HG03469 (cell line): ENCODE results near the gene CD93.

Source experiments
- ATAC-seq: cut with Tn5 transposase; IDR thresholded peaks from one replicate; pipeline ENCODE4 v1.9.1; 2021; ENCODE audit warnings: mild to moderate bottlenecking, moderate library complexity, moderate number of reproducible peaks; ENCODE audit not compliant: unreplicated experiment

CD93 gene

GRCh38 chr20:23086056-23086566 is at the start of gene CD93:
Gene CD93, minus strand, starts transcription at chr20:23086324. Its CDS starts 132 bp downstream, at chr20:23086192.
- no peak for ATAC-seq

- no peak for ATAC-seq
These were observed 47.5 kb upstream of the CD93 start for GRCh38 chr20:23133560-23133998.

GRCh38 chr20:23132930-23133559 is 46.9 kb upstream of the CD93 start:
- ATAC-seq, result no peak

- no peak for ATAC-seq
These were observed 46.3 kb upstream of the CD93 start for GRCh38 chr20:23132293-23132929.

- no peak for ATAC-seq
These were observed 45.6 kb upstream of the CD93 start for GRCh38 chr20:23131766-23132165.

- ATAC-seq, result no peak
These were observed 44.6 kb upstream of the CD93 start for GRCh38 chr20:23130622-23131140.

- no peak for ATAC-seq
These were observed 43.9 kb upstream of the CD93 start for GRCh38 chr20:23129891-23130621.

- no peak for ATAC-seq
These were observed 43.1 kb upstream of the CD93 start for GRCh38 chr20:23129266-23129665.

GRCh38 chr20:23128461-23129125 is 42.5 kb upstream of the CD93 start:
- ATAC-seq, result no peak

- no peak for ATAC-seq
These were observed 41.6 kb upstream of the CD93 start for GRCh38 chr20:23127506-23128279.

- no peak for ATAC-seq
These were observed 40.3 kb upstream of the CD93 start for GRCh38 chr20:23126281-23127061.

- ATAC-seq, result no peak
These were observed 39.6 kb upstream of the CD93 start for GRCh38 chr20:23125625-23126191.

GRCh38 chr20:23125159-23125558 is 39.0 kb upstream of the CD93 start:
- no peak for ATAC-seq

- ATAC-seq, result no peak
These were observed 37.8 kb upstream of the CD93 start for GRCh38 chr20:23123886-23124285.

- no peak for ATAC-seq
These were observed 36.9 kb upstream of the CD93 start for GRCh38 chr20:23122796-23123655.

- ATAC-seq, result no peak
These were observed 36.2 kb upstream of the CD93 start for GRCh38 chr20:23122321-23122720.

GRCh38 chr20:23121751-23122320 is 35.7 kb upstream of the CD93 start:
- ATAC-seq, result no peak
